ENCODE results near the gene CYP27B1. TPM values are rescaled to one million over a fixed set of nuclear protein-coding genes. Genes with fewer than 3 reads are reported as not detected.
A peak's percentile ranks its signal among the peaks of the same experiment; 100 is the strongest.

The CYP27B1 gene
- total and polyA plus RNA-seq, 8 donors = 0.58 to 4.7 (median 1.5) TPM

- Histone ChIP-seq H3K9me3 (no peaks in the 10 kb centered on the region), H3K27ac (peak overlapping the region; percentile 15 to 67), H3K36me3 (peaks cover 0 to 61% of the 10 kb centered on the region in 2 donors), H3K4me1 (peaks cover 4 to 6% of the 10 kb centered on the region in 2 donors), H3K4me3 (peak overlapping the region; percentile 51 to 55), H3K27me3 (peaks cover 0 to 7% of the 10 kb centered on the region in 2 donors)
- intact Hi-C loops (cut with DNase I) = no loop called here
- peak; percentile 67 to 75 for TF ChIP-seq CTCF (IDR thresholded peaks at IDR 0.05)
- ATAC-seq = peak; percentile 86
- peak; percentile 65 to 89 (median 79) for DNase-seq
These were observed 40.6 kb downstream of the CYP27B1 start for GRCh38 chr12:57726151-57726883.

DNA sequence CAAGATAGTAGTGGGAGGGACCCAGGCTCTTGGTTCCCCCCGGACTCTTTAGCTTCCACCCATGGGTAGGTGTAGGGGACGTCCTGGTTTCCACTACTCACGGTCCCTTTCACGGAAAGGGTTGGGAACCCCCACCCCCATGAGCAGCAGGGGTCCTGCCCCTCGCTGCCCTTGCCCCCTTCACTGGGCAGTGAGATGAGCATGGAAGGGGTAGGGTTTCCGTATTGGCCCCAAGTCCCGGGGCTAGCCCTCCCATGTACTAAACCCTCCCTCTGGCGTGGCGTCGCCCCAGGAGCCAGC lies 41.1 kb downstream of the CYP27B1 start:
- ATAC-seq (no peak), DNase-seq (no peak)
- peaks cover 0 to 7% of the 10 kb centered on the region in 2 donors for H3K27me3 ChIP-seq
- TF ChIP-seq CTCF (IDR thresholded peaks at IDR 0.05) = no peak
- peaks cover 0 to 61% of the 10 kb centered on the region in 2 donors for H3K36me3 ChIP-seq
- no peaks in the 10 kb centered on the region for H3K9me3 ChIP-seq
- peaks cover 4 to 6% of the 10 kb centered on the region in 2 donors for H3K4me1 ChIP-seq
- peak overlapping the region; percentile 51 to 55 for H3K4me3 ChIP-seq
- peak overlapping the region in 1 of 2 donors; percentile 67 for H3K27ac ChIP-seq
- intact Hi-C loops (cut with DNase I) = no loop called here

- peaks cover 0 to 61% of the 10 kb centered on the region in 2 donors for H3K36me3 ChIP-seq
- no peak overlapping the region for H3K27ac ChIP-seq
- peaks cover 4 to 6% of the 10 kb centered on the region in 2 donors for H3K4me1 ChIP-seq
- peaks cover 0 to 7% of the 10 kb centered on the region in 2 donors for H3K27me3 ChIP-seq
- H3K4me3 ChIP-seq = no peak overlapping the region
- no peak for TF ChIP-seq CTCF (IDR thresholded peaks at IDR 0.05)
- no peaks in the 10 kb centered on the region for H3K9me3 ChIP-seq
- intact Hi-C loops (cut with DNase I) = no loop called here
- DNase-seq (no peak), ATAC-seq (no peak)
These were observed 41.7 kb downstream of the CYP27B1 start for GRCh38 chr12:57724936-57725740.

GRCh38 chr12:57724003-57724935 lies 42.6 kb downstream of the CYP27B1 start:
- DNase-seq (no peak), ATAC-seq (no peak)
- intact Hi-C loops (cut with DNase I) = no loop called here
- TF ChIP-seq CTCF (IDR thresholded peaks at IDR 0.05) = no peak
- no peaks in the 10 kb centered on the region for H3K9me3 ChIP-seq
- H3K4me1 ChIP-seq = peaks cover 4 to 6% of the 10 kb centered on the region in 2 donors
- peaks cover 0 to 7% of the 10 kb centered on the region in 2 donors for H3K27me3 ChIP-seq
- H3K36me3 ChIP-seq = peaks cover 0 to 61% of the 10 kb centered on the region in 2 donors
- no peak overlapping the region for H3K4me3 ChIP-seq
- no peak overlapping the region for H3K27ac ChIP-seq
